Measurements from ENCODE around the gene NFIX. TPM values are rescaled to one million over a fixed set of nuclear protein-coding genes. Genes with fewer than 3 reads are reported as not detected.

The NFIX gene
- total and polyA plus RNA-seq, 2 of the 13 experiments (the other 11 are each of a cell fraction or from before 2014, with no cell fraction given) = 3.4 to 5.4 TPM

GRCh38 chr19:13012690-13013608 is 17.7 kb downstream of the NFIX start (continued):
- no peak for TF ChIP-seq ZNF263 (CRISPR knock-in tag; IDR thresholded peaks at IDR 0.05)
- TF ChIP-seq FOXJ3 (CRISPR knock-in tag; IDR thresholded peaks at IDR 0.05; ENCODE audit: borderline replicate concordance) = no peak
- TF ChIP-seq ZNF609 (CRISPR knock-in tag; IDR thresholded peaks at IDR 0.05; ENCODE audit: borderline replicate concordance) = peak; percentile 68; the same call in 1 of the 2 replicates
- TF ChIP-seq SMAD1 (CRISPR knock-in tag; IDR thresholded peaks at IDR 0.05; ENCODE audit: borderline replicate concordance, low read depth) = no peak; the same call in 1 of the 2 replicates
- TF ChIP-seq PHF8 (CRISPR knock-in tag; IDR thresholded peaks at IDR 0.05) = no peak
- TF ChIP-seq ZNF644 (CRISPR knock-in tag; IDR thresholded peaks at IDR 0.05; ENCODE audit: low read depth) = no peak
- TF ChIP-seq NFIC (IDR thresholded peaks at IDR 0.05; ENCODE audit: low read length) = no peak
- no peak for TF ChIP-seq MTF2 (CRISPR knock-in tag; IDR thresholded peaks at IDR 0.05; ENCODE audit: borderline replicate concordance)
- TF ChIP-seq IRF1 (CRISPR knock-in tag; IDR thresholded peaks at IDR 0.05; ENCODE audit: low read depth) = no peak
- TF ChIP-seq ATF6 (CRISPR knock-in tag; conservative IDR thresholded peaks at IDR 0.05) = no peak
- TF ChIP-seq CHCHD3 (CRISPR knock-in tag; IDR thresholded peaks at IDR 0.05) = no peak
- TF ChIP-seq POGK (CRISPR knock-in tag; conservative IDR thresholded peaks at IDR 0.05) = no peak
- TF ChIP-seq ZNF639 (CRISPR knock-in tag; conservative IDR thresholded peaks at IDR 0.05) = no peak
- TF ChIP-seq ZNF337 (CRISPR knock-in tag; IDR thresholded peaks at IDR 0.05; ENCODE audit: borderline replicate concordance, low read depth) = no peak
- no peak for TF ChIP-seq HINFP (CRISPR knock-in tag; IDR thresholded peaks at IDR 0.05; ENCODE audit: low read depth)
